ENCODE data around the gene SAYSD1.

SAYSD1 gene

DNA sequence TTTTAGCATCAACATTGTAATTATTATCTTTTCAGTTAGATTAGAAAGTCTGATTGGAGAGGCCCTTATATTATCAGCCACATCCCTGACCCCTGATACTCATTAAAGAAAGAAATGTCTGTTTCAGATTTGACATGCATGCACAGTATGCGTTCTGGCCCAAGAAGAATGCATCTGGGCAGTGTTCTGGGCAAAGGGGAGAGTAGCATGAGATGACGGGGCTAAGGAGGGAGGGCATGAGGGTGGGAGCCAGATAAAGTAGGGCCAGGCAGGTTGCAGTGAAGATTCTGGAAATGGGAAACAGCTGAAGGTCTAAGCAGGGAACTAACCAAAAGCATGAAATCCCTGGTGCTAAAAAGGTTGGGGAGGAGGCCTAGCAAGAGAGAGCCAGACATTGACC is 7.3 kb downstream of the SAYSD1 start:
- no peak for DNase-seq

DNA sequence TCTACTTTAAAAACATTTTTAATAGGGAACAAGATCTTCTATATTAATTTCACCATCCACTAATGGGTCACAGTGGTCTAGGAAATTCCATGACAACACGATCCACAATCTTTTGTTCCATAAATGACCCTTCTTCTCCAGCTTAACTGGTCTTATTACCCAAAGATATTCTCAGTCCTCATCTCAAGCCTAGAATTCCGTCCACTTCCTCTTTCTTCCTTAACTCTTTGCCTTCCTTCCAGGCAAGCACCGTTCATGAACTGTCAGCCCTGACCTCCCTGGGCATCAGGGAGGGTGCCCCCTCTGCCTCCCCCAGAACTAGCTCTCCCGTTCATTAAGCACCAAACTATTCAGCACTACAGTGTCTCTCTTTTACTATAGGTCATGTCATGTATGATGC is 8.0 kb downstream of the SAYSD1 start:
- DNase-seq: no peak

- DNase-seq: no peak
These were observed 10.5 kb downstream of the SAYSD1 start for GRCh38 chr6:39104528-39104927.

GRCh38 chr6:39102821-39103136 is 12.2 kb downstream of the SAYSD1 start:
- DNase-seq: no peak

DNA sequence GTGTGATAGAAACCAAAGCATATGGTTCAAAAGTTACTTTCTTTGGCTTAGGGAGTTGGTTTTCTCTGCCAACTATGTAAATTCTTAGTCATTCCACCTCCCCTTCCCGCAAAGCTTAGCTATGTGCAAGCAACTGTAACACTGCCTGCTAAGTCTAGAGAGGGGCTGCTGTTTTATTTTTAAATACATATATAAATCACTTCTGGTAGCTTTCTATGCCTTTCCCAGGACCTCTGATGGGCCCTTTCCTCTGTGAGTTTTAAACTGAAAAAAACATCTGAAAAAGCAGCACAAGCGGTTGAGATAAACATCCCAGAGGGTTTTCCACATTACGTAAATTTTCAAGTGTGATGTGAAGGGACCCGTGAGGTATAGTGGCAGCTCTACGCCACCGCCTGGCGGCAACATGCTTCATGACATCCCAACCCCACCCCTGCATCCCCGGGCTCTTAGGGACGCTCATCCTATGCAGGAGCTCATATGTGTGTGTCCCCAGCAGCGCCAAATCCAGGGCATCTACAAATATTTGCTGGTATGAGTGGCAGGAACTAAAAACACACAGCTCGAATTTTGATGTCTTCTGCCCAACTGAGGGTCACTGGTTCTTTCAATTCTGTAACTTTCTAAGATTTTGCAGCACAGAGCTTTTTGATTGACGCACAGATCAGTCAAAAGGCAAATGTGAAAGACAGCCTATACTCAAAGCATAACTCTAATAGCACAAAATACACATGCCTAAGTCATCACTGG is 12.7 kb downstream of the SAYSD1 start:
- peak; percentile 28 for DNase-seq

- DNase-seq: no peak
These were observed 14.6 kb downstream of the SAYSD1 start for GRCh38 chr6:39100358-39100757.

- DNase-seq: no peak
These were observed 19.4 kb downstream of the SAYSD1 start for GRCh38 chr6:39095578-39095977.

- no peak for DNase-seq
These were observed 21.8 kb downstream of the SAYSD1 start for GRCh38 chr6:39093149-39093708.

GRCh38 chr6:39092124-39092523 is 22.9 kb downstream of the SAYSD1 start:
- DNase-seq: no peak

DNA sequence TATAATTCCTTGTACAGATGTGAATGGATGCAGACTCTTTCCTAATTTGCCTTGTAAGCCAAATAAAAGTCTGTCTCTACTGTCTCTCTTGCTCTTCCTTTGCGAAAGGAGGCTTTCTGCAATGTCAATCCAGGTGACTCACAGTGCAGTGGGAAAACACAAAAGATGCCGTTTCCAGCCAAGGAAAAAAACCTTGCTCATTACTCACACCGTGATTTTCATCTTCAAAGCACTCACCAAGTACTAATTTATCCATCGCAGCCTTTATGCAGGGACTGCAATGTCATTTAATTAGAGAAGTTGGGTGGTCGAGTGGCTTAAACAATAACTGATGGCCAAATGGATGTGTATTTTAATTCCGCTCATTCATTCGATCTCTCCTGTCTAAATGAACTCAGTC is 23.8 kb downstream of the SAYSD1 start:
- no peak for DNase-seq

DNA sequence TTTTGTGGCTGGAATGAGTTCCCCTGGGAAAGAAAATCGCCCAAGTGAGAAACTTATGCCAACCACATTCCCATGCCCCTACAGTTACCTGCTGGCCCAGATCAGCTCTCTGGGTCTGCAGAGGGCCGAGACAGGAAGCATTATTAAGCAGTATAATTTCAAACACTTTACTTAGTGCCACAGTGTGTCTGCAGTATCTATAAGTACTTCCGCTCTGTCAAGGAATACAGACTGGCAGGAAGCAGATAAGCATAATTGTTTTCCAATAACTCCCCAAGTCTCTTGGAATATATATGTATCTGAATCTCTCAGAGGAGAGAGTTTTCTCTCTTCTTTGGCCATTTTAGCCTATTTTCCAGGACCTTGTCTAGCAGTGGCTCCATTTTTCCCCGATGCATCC is 24.9 kb downstream of the SAYSD1 start:
- no peak for DNase-seq

DNA sequence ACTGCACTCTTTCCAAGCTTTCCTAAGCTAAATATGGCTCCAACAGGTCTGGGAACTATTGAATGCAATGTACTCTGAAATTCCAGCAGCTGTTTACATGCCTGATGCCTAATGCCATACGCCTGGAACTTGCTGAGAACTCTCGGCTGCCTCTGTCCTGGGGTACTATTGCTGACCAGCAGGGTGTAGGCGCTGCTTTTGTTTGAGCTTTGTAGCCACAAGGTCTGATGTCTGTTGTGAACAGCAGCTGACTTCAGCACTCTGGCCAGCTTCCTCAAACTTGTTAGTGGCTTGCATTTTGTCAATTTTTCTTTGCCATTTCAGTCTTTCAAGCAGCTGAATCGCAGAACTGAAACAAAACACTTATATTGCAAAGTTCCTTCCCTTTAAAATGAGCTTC is 26.7 kb downstream of the SAYSD1 start:
- no peak for DNase-seq

GRCh38 chr6:39087197-39087596 is 27.8 kb downstream of the SAYSD1 start:
- DNase-seq: no peak

GRCh38 chr6:39086711-39087110 is 28.3 kb downstream of the SAYSD1 start:
- DNase-seq: no peak

DNA sequence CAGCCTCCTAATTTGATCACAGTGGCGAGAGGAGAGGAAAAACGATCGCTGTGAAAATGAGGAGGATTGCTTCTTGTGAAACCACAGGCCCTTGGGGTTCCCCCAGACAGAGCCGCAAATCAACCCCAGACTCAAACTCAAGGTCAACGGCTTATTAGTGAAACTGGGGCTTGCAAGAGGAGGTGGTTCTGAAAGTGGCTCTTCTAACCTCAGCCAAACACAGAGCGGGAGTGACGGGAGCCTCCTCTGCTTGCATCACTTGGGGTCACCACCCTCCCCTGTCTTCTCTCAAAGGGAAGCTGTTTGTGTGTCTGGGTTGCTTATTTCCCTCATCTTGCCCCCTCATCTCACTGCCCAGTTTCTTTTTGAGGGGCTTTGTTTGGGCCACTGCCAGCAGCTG is 28.7 kb downstream of the SAYSD1 start:
- DNase-seq: no peak

DNA sequence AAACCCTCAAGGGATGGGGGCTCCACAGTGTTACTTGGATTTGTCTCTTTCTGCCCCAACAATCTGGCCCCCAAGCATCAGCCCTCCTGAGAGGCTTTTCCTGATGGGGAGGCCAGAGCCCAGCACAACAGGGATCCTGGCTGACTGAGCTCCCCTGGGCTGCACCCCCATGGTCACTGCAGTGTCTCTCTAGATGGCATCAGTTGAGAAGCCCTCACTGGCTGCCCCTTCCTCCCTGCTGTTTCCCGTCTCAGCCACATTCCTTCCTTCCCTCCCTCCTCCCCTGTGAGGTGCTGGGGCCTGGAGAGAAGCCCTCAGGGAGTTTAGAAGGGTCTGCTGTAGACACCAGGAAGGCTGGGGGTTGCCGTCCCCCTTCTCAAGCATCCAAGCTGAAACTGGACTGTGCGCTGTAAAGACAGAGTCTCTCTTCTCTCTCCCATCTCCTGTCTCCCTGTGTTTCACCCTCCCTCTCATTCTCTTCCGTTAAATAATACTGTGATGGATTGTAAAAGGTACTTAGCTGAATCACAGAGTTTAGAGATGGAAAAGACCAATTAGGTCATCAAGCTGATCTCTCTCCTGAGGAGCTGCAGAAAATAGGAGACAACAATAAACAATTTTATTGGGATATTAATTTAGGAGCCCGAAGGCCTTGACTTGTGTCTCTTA is 29.7 kb downstream of the SAYSD1 start:
- no peak for DNase-seq

DNA sequence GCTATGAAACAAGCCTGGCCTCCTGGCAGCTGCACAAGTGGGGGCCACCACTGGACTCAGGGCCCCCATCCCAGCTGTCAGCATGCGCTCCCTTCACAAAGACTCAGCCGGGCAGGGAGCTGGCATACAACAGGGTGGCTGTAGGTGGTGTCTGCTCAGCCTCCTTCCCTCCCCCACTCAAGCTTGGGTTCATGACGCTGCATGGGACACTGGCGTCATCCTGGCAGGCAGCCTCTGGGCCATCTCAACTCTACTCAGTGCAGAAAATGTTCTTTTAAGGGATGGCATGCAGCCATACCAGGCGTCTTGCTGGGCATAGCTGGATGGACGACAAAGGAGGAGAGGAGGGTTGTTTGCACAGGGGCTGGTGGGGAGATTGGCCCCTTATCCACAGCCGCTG is 30.5 kb downstream of the SAYSD1 start:
- DNase-seq: peak; percentile 19

DNA sequence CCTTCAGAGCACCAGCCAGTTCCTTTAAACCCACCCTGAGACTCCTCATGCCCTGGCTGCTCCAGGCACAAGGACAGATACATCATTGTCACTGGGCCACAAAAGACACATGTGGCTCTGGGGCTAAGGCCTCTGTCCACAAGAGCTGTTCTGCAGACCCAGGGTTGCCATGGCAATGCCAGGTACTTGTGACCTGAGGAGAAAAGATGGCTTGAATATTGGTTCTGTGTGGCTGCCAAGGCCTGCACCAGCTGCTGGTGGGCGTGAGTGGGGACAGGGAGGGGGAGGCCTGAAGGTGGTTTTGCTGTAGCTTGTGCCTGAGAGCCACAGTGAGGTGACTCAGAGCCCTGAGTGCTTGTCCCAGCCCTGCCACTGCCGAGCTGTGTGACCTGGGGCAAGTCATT is 31.8 kb downstream of the SAYSD1 start:
- DNase-seq: peak; percentile 90

DNA sequence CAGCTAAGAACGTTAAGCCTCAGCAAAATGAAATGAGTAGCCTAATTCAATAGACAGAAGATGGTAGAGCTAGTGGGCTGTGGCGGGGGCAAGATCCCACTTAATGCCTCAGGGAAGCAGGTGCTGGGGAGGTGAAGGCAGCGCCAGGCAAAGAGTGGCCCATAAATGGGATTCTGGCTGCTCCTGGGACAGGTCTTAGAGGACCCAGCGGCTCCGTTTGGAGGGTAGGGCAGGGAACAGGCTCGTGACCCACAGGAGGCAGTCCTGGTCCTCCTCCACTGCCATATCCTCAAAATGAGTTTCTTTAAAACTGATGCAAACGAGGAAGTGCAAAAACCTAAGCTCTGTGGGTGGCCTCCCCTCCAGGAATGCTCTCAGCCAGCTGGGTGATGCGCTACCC is 32.7 kb downstream of the SAYSD1 start:
- no peak for DNase-seq

DNA sequence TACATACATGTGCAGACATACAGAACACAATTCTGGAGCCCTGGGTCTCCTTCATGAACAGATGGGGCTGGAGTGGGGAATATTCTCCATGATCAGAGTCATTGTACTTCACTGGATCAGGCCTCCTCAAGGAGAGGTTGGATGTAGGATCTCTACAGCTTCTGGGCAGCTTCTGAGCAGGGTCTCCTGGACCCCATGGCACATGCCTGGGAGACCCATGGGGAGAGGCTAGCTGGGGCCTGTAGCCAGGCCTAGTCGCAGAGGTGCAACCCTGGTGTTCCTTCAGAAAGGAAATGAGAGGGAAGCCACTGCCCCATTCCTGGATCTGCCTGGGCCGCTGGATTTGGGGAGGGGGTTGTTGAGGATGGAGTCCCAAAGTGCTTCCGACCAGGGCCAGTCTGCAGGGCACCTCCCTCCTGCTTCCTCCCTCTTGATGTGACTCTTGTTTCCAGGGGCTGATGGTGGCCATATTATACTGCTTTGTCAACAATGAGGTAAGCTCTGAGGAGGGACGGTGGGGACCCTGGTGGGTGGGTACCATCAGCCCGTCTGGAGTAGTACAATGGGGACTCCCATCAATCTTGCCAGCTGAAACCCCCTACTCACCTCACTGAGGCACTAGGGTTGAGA is 34.6 kb downstream of the SAYSD1 start:
- no peak for DNase-seq

GRCh38 chr6:39079197-39080125 is 35.5 kb downstream of the SAYSD1 start:
- DNase-seq: no peak

GRCh38 chr6:39078695-39079094 is 36.3 kb downstream of the SAYSD1 start:
- no peak for DNase-seq
